CD4-positive, alpha-beta T cell treated with Interferon alpha-2 for 1 hour (primary cell): ENCODE results near the gene S100A10.

Experiments used
- DNase-seq, 2 donors: peaks; one replicate each; pipeline ENCODE4 v3.0.0-alpha.2; 2020 to 2022

S100A10 gene

GRCh38 chr1:152009691-152010090 lies 16.0 kb upstream of the S100A10 start:
- DNase-seq, result no peak

- DNase-seq, result no peak
These were observed 13.4 kb upstream of the S100A10 start for GRCh38 chr1:152007047-152007446.

GRCh38 chr1:152005360-152005912 lies 11.8 kb upstream of the S100A10 start:
- DNase-seq, result no peak

- no peak for DNase-seq
These were observed 10.3 kb upstream of the S100A10 start for GRCh38 chr1:152003846-152004442.

- DNase-seq, result no peak
These were observed 9.3 kb upstream of the S100A10 start for GRCh38 chr1:152002960-152003359.

- peak; percentile 70 to 81 for DNase-seq
These were observed 8.2 kb upstream of the S100A10 start for GRCh38 chr1:152001631-152002584.

- DNase-seq, result no peak
These were observed 7.4 kb upstream of the S100A10 start for GRCh38 chr1:152000964-152001630.

- no peak for DNase-seq
These were observed 5.1 kb upstream of the S100A10 start for GRCh38 chr1:151998611-151999362.

GRCh38 chr1:151997284-151997570 lies 3.6 kb upstream of the S100A10 start:
- no peak for DNase-seq

GRCh38 chr1:151995774-151996173 lies 2.1 kb upstream of the S100A10 start:
- DNase-seq, result no peak

GRCh38 chr1:151994956-151995355 lies 1.3 kb upstream of the S100A10 start:
- no peak for DNase-seq

GRCh38 chr1:151993084-151993733 lies 450 bp downstream of the S100A10 start:
- peak; percentile 25 to 52 for DNase-seq

- DNase-seq, result peak; percentile 51 to 80
These were observed 1.2 kb downstream of the S100A10 start for GRCh38 chr1:151992303-151993083.

- no peak for DNase-seq
These were observed 1.9 kb downstream of the S100A10 start for GRCh38 chr1:151991663-151992302.

GRCh38 chr1:151990856-151991198 lies 2.8 kb downstream of the S100A10 start:
- no peak for DNase-seq

- no peak for DNase-seq
These were observed 3.4 kb downstream of the S100A10 start for GRCh38 chr1:151990058-151990855.

- DNase-seq, result peak; percentile 18 to 62
These were observed 4.3 kb downstream of the S100A10 start for GRCh38 chr1:151989211-151989862.

GRCh38 chr1:151988405-151988923 lies 5.2 kb downstream of the S100A10 start:
- no peak for DNase-seq

GRCh38 chr1:151986501-151987190 lies 7.0 kb downstream of the S100A10 start:
- DNase-seq, result no peak
